SU-DHL-6 (cell line): ENCODE measurements around the gene SH3GLB2.

Experiments used
- EZH2phosphoT487 ChIP-seq: fragments of 200-600 bp; sonication (generic), shearing (Covaris generic); conservative IDR thresholded peaks from 2 replicates; pipeline ENCODE4 v1.6.1; 2018; ENCODE audit warnings: mild to moderate bottlenecking, antibody characterized with exemption, low read length, moderate library complexity, mixed read lengths
- TF ChIP-seq, protein P1 (sequence below): fragments of 200-600 bp; sonication (generic); IDR thresholded peaks from one replicate; pipeline ENCODE4 v1.5.1; 2017; ENCODE audit warnings: antibody characterized with exemption, mild to moderate bottlenecking, low read length, moderate library complexity; ENCODE audit not compliant: insufficient read depth, poor library complexity, severe bottlenecking

DNA sequence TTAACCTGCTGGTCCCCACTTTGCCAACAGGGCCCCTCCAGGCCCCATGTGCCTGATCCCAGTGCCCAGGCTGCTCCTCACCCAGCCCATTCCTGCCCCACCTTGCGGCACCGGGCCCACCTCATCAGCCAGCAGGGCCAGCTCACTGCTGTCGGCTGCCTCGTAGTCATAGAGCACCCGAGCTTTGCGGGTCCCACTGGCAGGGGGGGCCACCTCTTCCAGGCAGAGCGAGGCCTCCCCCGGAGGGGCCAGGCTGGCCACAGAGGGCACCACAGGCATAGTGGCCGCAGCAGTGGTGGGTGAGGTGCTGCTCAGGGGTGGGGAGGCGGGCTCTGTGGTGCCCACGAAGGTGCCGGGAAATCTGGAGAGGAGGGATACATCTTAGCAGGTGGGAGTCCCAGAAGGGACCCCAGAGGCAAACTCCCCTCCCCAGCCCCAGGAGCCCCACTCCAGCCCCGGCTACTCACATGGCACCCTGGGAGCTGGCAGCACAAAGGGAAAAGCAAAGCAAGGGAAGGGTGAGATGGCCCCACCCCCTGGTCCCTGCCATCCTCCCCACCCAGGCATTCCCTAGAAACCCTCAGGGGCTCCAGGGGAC, 19.0 kb downstream of the SH3GLB2 start:
- TF ChIP-seq, protein P1, sequence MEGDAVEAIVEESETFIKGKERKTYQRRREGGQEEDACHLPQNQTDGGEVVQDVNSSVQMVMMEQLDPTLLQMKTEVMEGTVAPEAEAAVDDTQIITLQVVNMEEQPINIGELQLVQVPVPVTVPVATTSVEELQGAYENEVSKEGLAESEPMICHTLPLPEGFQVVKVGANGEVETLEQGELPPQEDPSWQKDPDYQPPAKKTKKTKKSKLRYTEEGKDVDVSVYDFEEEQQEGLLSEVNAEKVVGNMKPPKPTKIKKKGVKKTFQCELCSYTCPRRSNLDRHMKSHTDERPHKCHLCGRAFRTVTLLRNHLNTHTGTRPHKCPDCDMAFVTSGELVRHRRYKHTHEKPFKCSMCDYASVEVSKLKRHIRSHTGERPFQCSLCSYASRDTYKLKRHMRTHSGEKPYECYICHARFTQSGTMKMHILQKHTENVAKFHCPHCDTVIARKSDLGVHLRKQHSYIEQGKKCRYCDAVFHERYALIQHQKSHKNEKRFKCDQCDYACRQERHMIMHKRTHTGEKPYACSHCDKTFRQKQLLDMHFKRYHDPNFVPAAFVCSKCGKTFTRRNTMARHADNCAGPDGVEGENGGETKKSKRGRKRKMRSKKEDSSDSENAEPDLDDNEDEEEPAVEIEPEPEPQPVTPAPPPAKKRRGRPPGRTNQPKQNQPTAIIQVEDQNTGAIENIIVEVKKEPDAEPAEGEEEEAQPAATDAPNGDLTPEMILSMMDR, result no peak
- no peak for TF ChIP-seq EZH2phosphoT487
